Endothelial cell of umbilical vein (primary cell): Measurements from ENCODE around the gene CLIP2.

ENCODE experiments used
- CTCF ChIP-seq, 2 donors: IDR thresholded peaks; 1 replicate in 1 of 2; 2 replicates in 1 of 2; pipeline ENCODE4 v1.5.1; 2011; ENCODE audit warnings: low read length in 2 of 2, mild to moderate bottlenecking in 2 of 2, moderate library complexity in 2 of 2, control low read depth in 1 of 2, inconsistent platforms in 1 of 2, low read depth in 1 of 2; ENCODE audit not compliant: insufficient read depth in 1 of 2; ENCODE audit errors: extremely low read depth in 1 of 2
- EZH2 ChIP-seq: IDR thresholded peaks from 2 replicates; pipeline ENCODE4 v1.6.1; 2012; ENCODE audit warnings: borderline replicate concordance, low read depth, mild to moderate bottlenecking, moderate library complexity, low read length, inconsistent platforms; ENCODE audit not compliant: severe bottlenecking
- GATA2 ChIP-seq: IDR thresholded peaks from 2 replicates; pipeline ENCODE4 v1.7.0; 2011; ENCODE audit warnings: low read depth, mild to moderate bottlenecking, moderate library complexity, mixed read lengths, low read length; ENCODE audit not compliant: insufficient read length, insufficient read depth
- JUN ChIP-seq: IDR thresholded peaks from 2 replicates; pipeline ENCODE4 v1.6.1; 2011; ENCODE audit warnings: borderline replicate concordance, low read depth; ENCODE audit not compliant: insufficient read length, insufficient read depth
- MAX ChIP-seq: IDR thresholded peaks from 2 replicates; pipeline ENCODE4 v1.6.1; 2011; ENCODE audit not compliant: insufficient read depth, insufficient read length
- POLR2A ChIP-seq: IDR thresholded peaks from 2 replicates; pipeline ENCODE4 v1.6.1; 2012; ENCODE audit warnings: low read depth, mild to moderate bottlenecking, control low read depth, low read length
- POLR2AphosphoS5 ChIP-seq: IDR thresholded peaks from 2 replicates; pipeline ENCODE4 v1.6.1; 2012; ENCODE audit warnings: low read depth, mild to moderate bottlenecking, control low read depth, low read length, moderate library complexity; ENCODE audit not compliant: insufficient read depth

GRCh38 chr7:74294191-74294998 lies 5.2 kb downstream of the CLIP2 start:
- TF ChIP-seq CTCF (IDR thresholded peaks at IDR 0.05; ENCODE audit: extremely low read depth in 1 of 2, insufficient read depth in 1 of 2, low read depth in 1 of 2, low read length in 2 of 2), result no peak
- no peak for TF ChIP-seq EZH2
- TF ChIP-seq POLR2A, result no peak
- no peak for TF ChIP-seq POLR2AphosphoS5
- TF ChIP-seq MAX, result no peak
- TF ChIP-seq JUN, result no peak
- TF ChIP-seq GATA2, result no peak
